ENCODE results near the gene RBBP7.

- TF ChIP-seq CTCF (IDR thresholded peaks at IDR 0.05; ENCODE audit: extremely low read depth in 1 of 2, insufficient read depth in 1 of 2, low read depth in 1 of 2, low read length in 2 of 2) (no peak), MAX (IDR thresholded peaks at IDR 0.05; ENCODE audit: insufficient read depth, insufficient read length) (no peak), FOS (IDR thresholded peaks at IDR 0.05; ENCODE audit: borderline replicate concordance, insufficient read depth, low read length) (no peak), POLR2A (IDR thresholded peaks at IDR 0.05; ENCODE audit: low read depth, low read length) (no peak), EZH2 (IDR thresholded peaks at IDR 0.05; ENCODE audit: borderline replicate concordance, low read depth, low read length, severe bottlenecking) (no peak)
Observed at GRCh38 chrX:16867947-16868346, 2.2 kb downstream of the RBBP7 start.

Data from endothelial cell of umbilical vein (primary cell).